Measurements from ENCODE around the gene FNDC5.

Gene FNDC5

GRCh38 chr1:32863881-32864245 lies 6.8 kb downstream of the FNDC5 start:
- no peak for DNase-seq

GRCh38 chr1:32863218-32863880 lies 7.4 kb downstream of the FNDC5 start:
- no peak for DNase-seq

GRCh38 chr1:32861904-32862695 lies 8.6 kb downstream of the FNDC5 start:
- DNase-seq = no peak

- DNase-seq = no peak
These were observed 10.1 kb downstream of the FNDC5 start for GRCh38 chr1:32860566-32860965.

- no peak for DNase-seq
These were observed 10.8 kb downstream of the FNDC5 start for GRCh38 chr1:32859915-32860314.

- no peak for DNase-seq
These were observed 11.9 kb downstream of the FNDC5 start for GRCh38 chr1:32858791-32859190.

- DNase-seq = no peak
These were observed 12.6 kb downstream of the FNDC5 start for GRCh38 chr1:32858136-32858535.

- no peak for DNase-seq
These were observed 14.7 kb downstream of the FNDC5 start for GRCh38 chr1:32855861-32856617.

GRCh38 chr1:32848354-32849063 lies 22.2 kb downstream of the FNDC5 start:
- DNase-seq = no peak

GRCh38 chr1:32831878-32832277 lies 38.8 kb downstream of the FNDC5 start:
- no peak for DNase-seq

- no peak for DNase-seq
These were observed 40.4 kb downstream of the FNDC5 start for GRCh38 chr1:32830092-32830852.

GRCh38 chr1:32828341-32828740 lies 42.4 kb downstream of the FNDC5 start:
- no peak for DNase-seq

- no peak for DNase-seq
These were observed 45.5 kb downstream of the FNDC5 start for GRCh38 chr1:32825181-32825580.

- no peak for DNase-seq
These were observed 51.7 kb downstream of the FNDC5 start for GRCh38 chr1:32818804-32819541.

GRCh38 chr1:32817815-32818786 lies 52.6 kb downstream of the FNDC5 start:
- DNase-seq = peak; percentile 16

- DNase-seq = peak; percentile 100
These were observed 53.4 kb downstream of the FNDC5 start, which contains the start of the genes S100PBP and YARS1 for GRCh38 chr1:32817159-32817814. S100PBP (plus strand) TSS chr1:32817653; CDS start chr1:32826100, 8,447 bp downstream. YARS1 (minus strand) TSS chr1:32817358; CDS start chr1:32817244, 114 bp downstream.

GRCh38 chr1:32816676-32817158 lies 54.0 kb downstream of the FNDC5 start:
- DNase-seq = no peak

GRCh38 chr1:32813941-32814739 lies 56.6 kb downstream of the FNDC5 start:
- DNase-seq = no peak

Measured in activated effector memory CD4-positive, alpha-beta T cell treated with Interleukin-2 at 50 U/mL for 16 hours (primary cell).